Measurements from ENCODE around the gene NUDCD3.

NUDCD3 gene

GRCh38 chr7:44383566-44383965, 106.9 kb downstream of the NUDCD3 start:
- no peak for DNase-seq (ENCODE audit: low read depth in 2 of 2)

- DNase-seq (ENCODE audit: low read depth in 2 of 2): no peak
Observed at GRCh38 chr7:44382459-44383265, 107.8 kb downstream of the NUDCD3 start.

GRCh38 chr7:44381494-44382220, 108.8 kb downstream of the NUDCD3 start:
- DNase-seq (ENCODE audit: low read depth in 2 of 2): no peak

- DNase-seq (ENCODE audit: low read depth in 2 of 2): no peak
Observed at GRCh38 chr7:44380831-44381493, 109.5 kb downstream of the NUDCD3 start.

GRCh38 chr7:44380189-44380830, 110.1 kb downstream of the NUDCD3 start:
- no peak for DNase-seq (ENCODE audit: low read depth in 2 of 2)

GRCh38 chr7:44379366-44380188, 110.9 kb downstream of the NUDCD3 start:
- DNase-seq (ENCODE audit: low read depth in 2 of 2): no peak

- DNase-seq (ENCODE audit: low read depth in 2 of 2): no peak
Observed at GRCh38 chr7:44378744-44379143, 111.7 kb downstream of the NUDCD3 start.

- DNase-seq (ENCODE audit: low read depth in 2 of 2): no peak
Observed at GRCh38 chr7:44377681-44378421, 112.6 kb downstream of the NUDCD3 start.

- no peak for DNase-seq (ENCODE audit: low read depth in 2 of 2)
Observed at GRCh38 chr7:44377134-44377463, 113.4 kb downstream of the NUDCD3 start.

- DNase-seq (ENCODE audit: low read depth in 2 of 2): no peak
Observed at GRCh38 chr7:44376429-44377133, 113.9 kb downstream of the NUDCD3 start.

- DNase-seq (ENCODE audit: low read depth in 2 of 2): no peak
Observed at GRCh38 chr7:44375926-44376342, 114.5 kb downstream of the NUDCD3 start.

GRCh38 chr7:44375236-44375699, 115.2 kb downstream of the NUDCD3 start:
- DNase-seq (ENCODE audit: low read depth in 2 of 2): no peak

GRCh38 chr7:44374007-44374763, 116.3 kb downstream of the NUDCD3 start:
- no peak for DNase-seq (ENCODE audit: low read depth in 2 of 2)

- no peak for DNase-seq (ENCODE audit: low read depth in 2 of 2)
Observed at GRCh38 chr7:44373418-44373740, 117.1 kb downstream of the NUDCD3 start.

- no peak for DNase-seq (ENCODE audit: low read depth in 2 of 2)
Observed at GRCh38 chr7:44372560-44373417, 117.7 kb downstream of the NUDCD3 start.

- DNase-seq (ENCODE audit: low read depth in 2 of 2): no peak
Observed at GRCh38 chr7:44368885-44369284, 121.6 kb downstream of the NUDCD3 start.

- DNase-seq (ENCODE audit: low read depth in 2 of 2): no peak
Observed at GRCh38 chr7:44368455-44368854, 122.0 kb downstream of the NUDCD3 start.

GRCh38 chr7:44367475-44368043, 122.9 kb downstream of the NUDCD3 start:
- no peak for DNase-seq (ENCODE audit: low read depth in 2 of 2)

Data from stimulated activated CD4-positive, alpha-beta T cell treated with anti-CD3 and anti-CD28 coated beads, Interleukin-15, amount 100 ng/mL, for 48 hours (primary cell).